H7 (cell line): Measurements from ENCODE around the gene INSIG2. TPM values are rescaled to one million over a fixed set of nuclear protein-coding genes. Genes with fewer than 3 reads are reported as not detected.
"Not testable (repeated sequence)": the region's sequence is repeated elsewhere in the genome, so short reads cannot be mapped to it uniquely, and the experiment has no call there.

ENCODE experiments used
- DNase-seq: peaks from one replicate; pipeline ENCODE4 v3.0.0; 2012
- H3K27me3 ChIP-seq: 2 replicates; pipeline ENCODE4 v1.6.0; 2011; ENCODE audit warnings: mild to moderate bottlenecking, low read length; ENCODE audit not compliant: control insufficient read depth, insufficient read depth
- H3K36me3 ChIP-seq: replicated peaks from 2 replicates; pipeline ENCODE4 v1.5.1; 2011; ENCODE audit warnings: low read length; ENCODE audit not compliant: control insufficient read depth, insufficient read depth
- H3K4me3 ChIP-seq: 2 replicates; pipeline ENCODE4 v1.5.1; 2011; ENCODE audit warnings: low read depth, mild to moderate bottlenecking, control low read depth, low read length, moderate library complexity; ENCODE audit not compliant: insufficient read depth
- total RNA-seq: library from RNA; depleted of rRNA; stranded (reverse); fragments of >200 nt; shearing (Covaris generic); gene quantifications from 2 replicates; pipeline ENCODE4 v1.2.3, GENCODE V29; 2014

The INSIG2 gene
- total RNA-seq, 1 experiment from 2014 or later, result 4.6 TPM

DNA sequence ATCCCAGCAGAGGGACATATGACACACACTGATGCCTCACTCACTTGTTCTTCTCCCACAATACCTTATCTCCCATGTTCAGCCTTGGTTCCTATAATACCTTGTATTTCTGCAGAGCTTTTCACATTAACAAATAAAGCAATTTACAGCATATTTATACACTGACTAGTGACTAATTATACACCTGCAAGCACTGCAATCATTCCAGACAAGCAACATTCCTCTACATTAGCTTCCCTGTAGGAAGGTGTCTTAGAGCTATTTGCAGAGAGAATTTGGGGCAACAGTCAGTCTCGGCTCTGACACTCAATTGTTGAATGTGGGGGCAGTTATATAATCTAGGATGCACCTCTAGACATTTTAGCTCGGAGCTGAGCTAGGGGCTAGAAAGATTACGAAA, 9.5 kb upstream of the INSIG2 start:
- Histone ChIP-seq H3K27me3 (no peaks in the 10 kb centered on the region), H3K4me3 (no peak overlapping the region), H3K36me3 (no peaks in the 10 kb centered on the region)
- DNase-seq, result no peak

DNA sequence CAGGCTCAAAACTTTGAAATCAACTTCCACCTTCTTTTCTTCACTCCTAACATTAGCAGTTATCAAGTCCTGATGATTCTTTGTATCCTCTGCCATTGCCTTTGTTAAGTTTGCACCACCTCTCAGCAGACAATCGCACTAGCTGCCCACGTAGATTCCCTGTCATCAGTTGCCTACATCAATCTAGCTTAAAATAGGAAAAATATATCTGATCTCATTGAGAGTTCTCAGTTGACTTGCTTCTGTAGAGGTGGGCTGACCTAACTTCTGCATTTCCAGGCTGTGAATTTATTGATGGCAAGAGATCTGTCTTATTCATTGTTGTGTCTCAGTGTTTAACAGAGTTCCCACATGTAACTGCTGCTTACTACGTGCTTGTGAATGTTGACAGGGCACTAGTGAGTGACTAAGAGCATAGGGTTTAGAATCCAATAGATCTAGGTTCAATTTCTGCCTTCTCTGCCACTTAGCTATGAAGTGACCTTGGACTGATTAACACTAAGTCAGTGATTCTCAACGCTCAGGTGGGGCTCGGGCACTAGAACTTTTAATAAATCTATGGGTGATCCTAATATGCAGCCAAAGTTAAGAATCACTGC, 3.7 kb upstream of the INSIG2 start:
- Histone ChIP-seq H3K36me3 (no peaks in the 10 kb centered on the region), H3K27me3 (no peaks in the 10 kb centered on the region), H3K4me3 (no peak overlapping the region)
- no peak for DNase-seq

DNA sequence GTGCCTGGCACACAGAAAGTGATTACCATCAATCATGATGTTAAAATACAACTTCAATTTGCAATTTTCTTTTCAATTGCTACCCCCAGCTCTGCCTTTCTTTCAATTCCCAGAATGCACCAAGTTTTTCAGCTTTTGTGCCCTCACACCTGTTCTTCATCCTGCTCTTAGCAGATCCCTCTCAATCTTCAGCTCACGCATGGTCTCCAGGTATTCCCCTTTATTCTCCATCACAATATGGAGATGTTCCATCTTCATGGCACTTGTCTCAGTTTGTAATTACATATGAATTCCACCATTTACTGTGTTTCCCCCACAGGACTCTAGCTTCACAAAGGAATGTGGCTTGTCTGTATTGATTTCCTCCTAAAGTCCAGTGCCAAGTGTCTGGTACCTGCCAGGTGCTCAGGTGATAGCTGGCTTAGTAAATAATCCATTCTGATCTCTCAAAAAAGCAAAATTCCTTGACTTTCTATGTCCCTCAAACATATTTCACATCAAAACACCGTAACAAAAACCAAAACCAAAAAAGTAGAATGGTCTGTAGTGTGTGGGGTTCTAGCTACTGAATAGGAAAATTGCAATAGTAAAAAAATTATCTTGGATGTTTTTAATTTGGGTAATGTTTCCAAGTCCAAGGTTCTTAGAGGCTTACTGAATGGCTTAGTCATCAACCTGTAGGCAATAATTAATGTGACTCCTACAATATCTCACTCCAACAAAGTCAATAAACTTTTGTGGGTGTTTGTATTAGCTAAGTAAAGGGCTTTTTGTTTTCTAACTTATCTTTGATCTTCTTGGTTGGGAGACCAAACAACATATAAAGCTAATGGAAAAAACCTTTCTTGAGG, 2.9 kb upstream of the INSIG2 start:
- no peak for DNase-seq
- Histone ChIP-seq H3K27me3 (no peaks in the 10 kb centered on the region), H3K4me3 (no peak overlapping the region), H3K36me3 (no peaks in the 10 kb centered on the region)

DNA sequence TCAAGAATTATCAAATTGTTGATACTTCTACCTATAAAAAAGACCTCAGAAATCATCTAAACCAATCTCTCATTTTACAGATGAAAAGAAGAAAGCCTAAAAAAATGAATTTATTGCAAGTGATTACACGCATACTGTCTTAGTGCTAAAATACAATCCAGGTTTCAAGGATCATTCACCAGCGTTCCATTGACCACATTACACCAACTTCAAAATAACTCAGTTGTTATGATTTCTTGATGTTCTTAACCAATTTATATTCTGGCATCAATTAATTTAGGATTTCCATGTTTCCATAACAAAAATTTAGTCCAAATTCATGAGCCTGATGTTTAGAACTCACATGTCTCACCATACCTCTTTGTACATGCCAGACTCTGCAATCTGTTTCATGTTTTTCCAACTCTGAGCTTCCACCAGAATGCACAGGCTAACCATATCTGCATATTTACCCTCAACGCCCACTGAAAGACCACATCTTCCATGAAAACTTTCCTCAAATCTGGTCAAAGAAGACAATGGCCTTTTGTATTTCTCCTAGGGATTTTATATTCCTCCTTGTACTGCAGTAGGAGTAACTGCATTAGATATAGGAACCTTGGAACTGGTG, 2.1 kb upstream of the INSIG2 start:
- H3K36me3 ChIP-seq, result no peaks in the 10 kb centered on the region
- H3K4me3 ChIP-seq, result no peak overlapping the region
- no peaks in the 10 kb centered on the region for H3K27me3 ChIP-seq
- no peak for DNase-seq

DNA sequence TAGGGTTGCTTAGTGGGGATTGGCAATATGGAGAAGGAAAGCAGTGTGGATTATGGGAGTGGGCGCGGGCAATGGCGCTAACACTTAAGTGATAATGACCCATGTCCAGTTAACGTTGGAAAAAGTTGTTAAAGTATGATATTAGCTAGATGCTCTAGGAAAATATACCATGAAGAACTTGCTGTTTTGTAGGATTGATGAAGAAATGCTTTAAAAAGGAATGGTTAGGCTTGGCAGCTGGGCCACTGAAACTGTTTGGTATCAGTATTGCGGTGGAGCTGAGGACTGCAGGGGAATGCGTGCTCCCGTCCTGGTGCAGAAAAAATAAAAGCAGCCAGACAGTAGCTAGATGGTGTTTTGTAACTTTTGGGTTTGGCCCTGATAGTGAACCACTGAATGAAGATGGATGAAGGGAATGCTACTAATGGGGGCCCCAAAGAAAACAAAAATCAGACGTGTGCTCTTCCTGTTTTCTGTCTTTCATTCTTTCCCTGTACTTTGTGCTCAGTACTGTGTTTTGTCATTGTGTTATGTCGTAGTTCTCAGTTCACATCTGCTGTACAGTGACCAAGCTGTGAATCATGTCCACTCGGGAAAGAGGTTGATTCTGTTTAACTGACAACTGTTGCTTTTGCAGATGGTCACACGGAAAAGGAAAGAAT, 999 bp downstream of the INSIG2 start:
- Histone ChIP-seq H3K4me3 (peak overlapping the region; percentile 84), H3K36me3 (no peaks in the 10 kb centered on the region), H3K27me3 (no peaks in the 10 kb centered on the region)
- DNase-seq, result peak; percentile 23

DNA sequence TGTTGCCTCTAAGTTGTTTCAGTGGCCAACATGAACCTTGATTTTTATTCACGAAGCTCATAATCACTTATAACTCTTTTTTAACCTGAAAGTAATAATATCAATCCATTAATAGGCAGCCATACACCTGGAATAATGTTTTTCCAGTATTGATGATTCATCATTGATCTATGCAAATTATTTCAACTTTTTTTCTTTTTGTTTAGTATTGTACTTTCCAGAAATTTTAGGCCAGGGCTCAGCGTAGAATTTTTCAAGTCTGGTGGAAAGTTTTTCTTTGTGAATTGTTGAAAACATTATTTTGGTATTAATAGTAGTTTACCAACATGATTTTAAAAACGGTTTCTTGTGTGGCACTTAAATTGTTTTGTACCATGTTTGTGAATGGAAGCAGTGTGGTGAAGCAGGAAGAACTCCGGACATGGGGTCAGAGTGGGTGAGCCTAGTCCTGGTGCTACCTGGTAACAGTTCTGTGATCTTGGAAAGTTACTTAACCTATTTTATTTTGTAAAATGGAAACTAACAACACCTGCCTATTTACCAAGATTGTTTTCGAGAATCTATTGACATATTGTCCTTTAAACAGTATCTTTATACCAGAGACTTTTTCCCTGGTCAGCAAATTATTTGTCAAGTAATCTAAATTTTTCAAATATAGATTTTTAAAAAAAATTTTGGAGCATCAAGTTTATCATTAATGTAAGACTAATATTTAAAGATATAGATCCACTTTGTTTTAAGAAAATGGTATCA, 2.3 kb downstream of the INSIG2 start:
- Histone ChIP-seq H3K36me3 (no peaks in the 10 kb centered on the region), H3K4me3 (no peak overlapping the region), H3K27me3 (no peaks in the 10 kb centered on the region)
- DNase-seq, result no peak

DNA sequence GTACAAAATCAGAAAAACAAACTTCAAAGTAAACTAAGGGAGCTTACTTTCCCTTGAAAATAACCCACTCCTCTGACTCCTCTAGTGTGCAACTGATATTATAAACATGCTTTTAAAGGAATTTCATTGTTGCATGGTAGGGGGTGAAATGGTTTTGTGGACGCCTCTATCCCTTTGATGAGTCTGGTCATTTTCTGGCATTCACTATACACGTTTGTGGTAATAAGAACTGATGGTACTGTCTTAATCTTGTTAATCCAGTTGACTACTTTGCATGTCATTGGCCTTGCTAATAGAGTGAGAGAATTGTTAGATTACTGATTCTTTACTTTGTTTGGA, 2.8 kb downstream of the INSIG2 start:
- Histone ChIP-seq H3K36me3 (no peaks in the 10 kb centered on the region), H3K4me3 (no peak overlapping the region), H3K27me3 (no peaks in the 10 kb centered on the region)
- no peak for DNase-seq

DNA sequence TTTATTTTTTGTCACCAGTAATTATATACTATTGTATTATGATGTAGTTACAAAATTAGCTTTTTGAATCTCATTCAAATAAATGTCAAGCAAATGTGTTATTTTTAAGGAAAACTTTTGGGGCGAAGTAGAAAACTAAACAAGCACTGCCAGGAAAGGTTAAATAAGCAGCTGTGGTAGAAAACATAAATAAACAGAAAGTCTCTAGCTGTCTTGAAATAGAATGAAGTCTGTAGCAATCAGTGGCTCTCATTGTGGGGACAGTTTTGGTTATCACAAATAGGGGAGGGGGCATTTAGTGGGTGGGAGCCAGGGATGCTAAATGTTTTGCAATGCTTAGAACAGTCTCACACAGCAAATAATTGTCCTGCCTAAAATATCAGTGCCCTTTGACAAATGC, 3.4 kb downstream of the INSIG2 start:
- Histone ChIP-seq H3K27me3 (no peaks in the 10 kb centered on the region), H3K4me3 (no peak overlapping the region), H3K36me3 (no peaks in the 10 kb centered on the region)
- no peak for DNase-seq

DNA sequence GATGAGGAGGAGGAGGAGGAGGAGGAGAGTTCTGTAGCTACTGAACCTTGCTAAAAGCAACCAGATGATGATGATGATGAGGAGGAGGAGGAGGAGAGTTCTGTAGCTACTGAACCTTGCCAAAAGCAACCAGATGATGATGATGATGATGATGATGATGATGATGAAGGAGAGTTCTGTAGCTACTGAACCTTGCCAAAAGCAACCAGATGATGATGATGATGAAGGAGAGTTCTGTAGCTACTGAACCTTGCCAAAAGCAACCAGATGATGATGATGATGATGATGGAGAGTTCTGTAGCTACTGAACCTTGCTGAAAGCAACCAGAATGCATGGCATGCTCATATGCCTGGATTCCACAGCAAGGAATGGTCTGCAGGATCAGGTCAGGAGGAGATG, 5.8 kb downstream of the INSIG2 start:
- not testable (repeated sequence) for H3K4me3 ChIP-seq, DNase-seq, H3K27me3 ChIP-seq, H3K36me3 ChIP-seq

DNA sequence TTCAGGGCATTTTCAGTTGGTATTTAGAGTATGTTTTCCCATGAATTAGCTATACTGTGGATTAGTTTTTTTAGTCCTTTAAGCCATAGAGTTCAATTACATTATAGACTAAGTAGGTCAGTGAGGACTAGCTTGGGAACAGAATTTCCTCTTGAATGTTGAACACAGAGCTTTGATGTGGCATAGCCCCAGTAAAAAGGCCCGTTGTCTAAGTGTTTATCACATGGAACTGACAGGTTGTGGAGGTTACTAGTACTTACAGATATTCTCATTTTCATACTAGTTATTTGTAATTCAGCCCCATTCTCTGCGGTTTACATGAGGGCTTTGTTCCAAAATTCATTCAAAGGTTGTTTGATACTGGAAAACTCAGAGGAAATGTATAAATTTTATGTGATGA, 6.2 kb downstream of the INSIG2 start:
- no peak for DNase-seq
- Histone ChIP-seq H3K36me3 (no peaks in the 10 kb centered on the region; the same call in 1 of the 2 replicates), H3K27me3 (no peaks in the 10 kb centered on the region), H3K4me3 (no peak overlapping the region)

DNA sequence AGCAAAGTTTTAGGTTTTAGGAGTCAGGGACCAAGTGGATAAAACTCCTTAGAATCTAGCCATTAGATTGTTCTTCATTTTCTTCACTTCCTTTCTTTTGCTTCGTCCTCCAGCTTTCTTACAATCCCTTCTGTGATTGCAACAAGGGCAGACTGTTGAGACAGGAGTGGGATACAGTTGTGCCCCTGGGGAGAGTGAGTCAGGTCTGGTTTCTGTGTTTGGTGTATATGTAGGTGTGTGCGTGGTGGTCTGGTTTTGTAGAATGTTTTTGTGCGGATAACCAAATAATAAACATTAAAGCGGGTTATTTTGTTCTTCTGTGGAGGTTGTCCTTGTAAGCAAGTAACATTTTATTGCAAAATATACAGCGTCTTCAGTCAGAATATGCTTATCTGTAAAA, 7.3 kb downstream of the INSIG2 start:
- H3K27me3 ChIP-seq, result no peaks in the 10 kb centered on the region
- H3K4me3 ChIP-seq, result no peak overlapping the region
- no peaks in the 10 kb centered on the region; the same call in 1 of the 2 replicates for H3K36me3 ChIP-seq
- DNase-seq, result no peak

DNA sequence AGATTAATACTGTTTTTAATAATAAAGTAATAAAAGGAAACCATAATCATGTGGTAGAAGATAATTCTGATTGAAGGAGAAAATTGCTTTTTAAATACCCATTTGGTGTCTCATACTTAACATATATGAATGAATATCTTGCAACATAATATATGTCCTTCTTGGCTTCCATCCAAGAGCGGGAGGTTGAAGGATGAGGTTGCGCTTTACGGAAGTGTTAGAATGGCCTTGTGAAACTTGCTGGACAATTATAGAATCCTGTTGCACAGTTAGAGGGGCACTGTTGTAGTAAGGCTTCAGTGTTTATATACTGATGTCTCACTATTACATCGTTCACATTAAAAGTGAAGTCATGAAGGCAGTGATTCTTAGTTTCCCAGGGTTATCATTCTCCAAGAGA, 9.4 kb downstream of the INSIG2 start:
- no peaks in the 10 kb centered on the region; the same call in 1 of the 2 replicates for H3K36me3 ChIP-seq
- no peak overlapping the region for H3K4me3 ChIP-seq
- no peak for DNase-seq
- no peaks in the 10 kb centered on the region for H3K27me3 ChIP-seq

DNA sequence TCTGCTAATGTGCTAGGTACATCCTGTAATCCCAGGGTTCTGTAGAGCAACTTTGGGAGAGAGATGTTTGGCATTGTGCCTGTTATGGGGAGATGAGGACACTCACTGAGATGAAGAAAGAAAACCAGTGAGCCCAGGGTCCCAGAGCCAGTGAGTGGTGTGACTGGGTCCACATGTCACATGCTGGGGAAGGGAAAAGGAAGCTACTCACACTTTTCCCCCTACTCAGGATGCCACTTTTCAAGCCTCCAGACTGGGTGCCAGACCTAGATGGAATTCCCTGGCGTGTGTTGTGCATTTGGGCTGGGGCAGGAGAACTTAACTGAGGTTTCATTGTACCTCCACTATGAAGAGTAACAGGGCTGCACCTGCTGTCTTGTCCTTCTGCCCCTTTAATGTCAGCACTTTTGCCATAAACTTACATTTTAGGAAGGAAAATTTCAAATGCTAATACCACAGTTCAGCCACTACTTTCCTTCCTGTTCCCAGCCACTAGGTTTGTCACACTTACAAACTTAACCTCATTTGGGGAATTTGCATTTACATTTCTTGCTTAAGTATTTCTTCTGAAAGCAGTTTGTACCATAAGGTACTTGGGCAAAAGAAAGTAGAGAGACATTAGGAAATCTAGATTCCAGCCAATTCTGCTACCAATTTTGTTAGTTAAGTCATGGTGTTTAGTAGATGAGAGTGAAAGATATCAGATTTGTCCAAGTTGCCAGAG, 10.2 kb downstream of the INSIG2 start:
- DNase-seq, result no peak

More for the DNA sequence above, 10.2 kb downstream of the INSIG2 start:
- Histone ChIP-seq H3K4me3 (no peak overlapping the region), H3K27me3 (no peaks in the 10 kb centered on the region), H3K36me3 (no peaks in the 10 kb centered on the region; the same call in 1 of the 2 replicates)
